ENCODE measurements around the gene CRTAC1. TPM values are rescaled to one million over a fixed set of nuclear protein-coding genes. Genes with fewer than 3 reads are reported as not detected.

Gene CRTAC1
- total RNA-seq, 2 donors from 2014 or later, result not detected

GRCh38 chr10:97838091-97838490 lies 192.3 kb downstream of the CRTAC1 start:
- no peak for ATAC-seq (replicated peaks in 1 of 2)
- Mint-ChIP-seq H3K9me3 (peaks cover 0 to 3% of the 10 kb centered on the region in 2 donors), H3K4me1 (ENCODE audit: low read depth) (peaks cover 21% of the 10 kb centered on the region), H3K36me3 (ENCODE audit: insufficient read depth in 2 of 2) (peaks cover 3 to 6% of the 10 kb centered on the region in 2 donors), H3K4me3 (no peak overlapping the region), H3K27me3 (ENCODE audit: low read depth) (no peaks in the 10 kb centered on the region), H3K27ac (no peak overlapping the region)
- no peak for DNase-seq

- DNase-seq, result no peak
- peaks cover 0 to 3% of the 10 kb centered on the region in 2 donors for H3K9me3 Mint-ChIP-seq
Observed at GRCh38 chr10:97836446-97836845, 194.0 kb downstream of the CRTAC1 start.

GRCh38 chr10:97831259-97831658 lies 199.2 kb downstream of the CRTAC1 start:
- Mint-ChIP-seq H3K36me3 (ENCODE audit: insufficient read depth in 2 of 2) (peaks cover 0 to 1% of the 10 kb centered on the region in 2 donors), H3K4me3 (no peak overlapping the region), H3K27me3 (ENCODE audit: low read depth) (no peaks in the 10 kb centered on the region), H3K27ac (no peak overlapping the region), H3K9me3 (peaks cover 0 to 3% of the 10 kb centered on the region in 2 donors), H3K4me1 (ENCODE audit: low read depth) (peaks cover 18% of the 10 kb centered on the region)
- ATAC-seq (replicated peaks in 1 of 2) (no peak), DNase-seq (no peak)

More at GRCh38 chr10:97836446-97836845, 194.0 kb downstream of the CRTAC1 start:
- Mint-ChIP-seq H3K4me3 (no peak overlapping the region), H3K27ac (no peak overlapping the region), H3K4me1 (ENCODE audit: low read depth) (peaks cover 16% of the 10 kb centered on the region), H3K27me3 (ENCODE audit: low read depth) (no peaks in the 10 kb centered on the region), H3K36me3 (ENCODE audit: insufficient read depth in 2 of 2) (peaks cover 3 to 6% of the 10 kb centered on the region in 2 donors)
- no peak for ATAC-seq (replicated peaks in 1 of 2)

GRCh38 chr10:97830064-97830463 lies 200.4 kb downstream of the CRTAC1 start:
- DNase-seq (no peak), ATAC-seq (replicated peaks in 1 of 2) (no peak)
- Mint-ChIP-seq H3K4me1 (ENCODE audit: low read depth) (peaks cover 18% of the 10 kb centered on the region), H3K9me3 (no peaks in the 10 kb centered on the region), H3K4me3 (no peak overlapping the region), H3K27me3 (ENCODE audit: low read depth) (no peaks in the 10 kb centered on the region), H3K36me3 (ENCODE audit: insufficient read depth in 2 of 2) (no peaks in the 10 kb centered on the region), H3K27ac (no peak overlapping the region)

GRCh38 chr10:97828721-97829120 lies 201.7 kb downstream of the CRTAC1 start:
- Mint-ChIP-seq H3K27me3 (ENCODE audit: low read depth) (no peaks in the 10 kb centered on the region), H3K36me3 (ENCODE audit: insufficient read depth in 2 of 2) (no peaks in the 10 kb centered on the region), H3K4me1 (ENCODE audit: low read depth) (peaks cover 18% of the 10 kb centered on the region), H3K4me3 (no peak overlapping the region), H3K9me3 (no peaks in the 10 kb centered on the region), H3K27ac (no peak overlapping the region)
- ATAC-seq (replicated peaks in 1 of 2) (peak in 1 of 2 donors; percentile 65), DNase-seq (no peak)

- H3K9me3 Mint-ChIP-seq, result no peaks in the 10 kb centered on the region
Observed at GRCh38 chr10:97827702-97828291, 202.6 kb downstream of the CRTAC1 start.

GRCh38 chr10:97826892-97827291 lies 203.5 kb downstream of the CRTAC1 start:
- Mint-ChIP-seq H3K4me1 (ENCODE audit: low read depth) (peaks cover 18% of the 10 kb centered on the region), H3K36me3 (ENCODE audit: insufficient read depth in 2 of 2) (no peaks in the 10 kb centered on the region), H3K4me3 (no peak overlapping the region), H3K9me3 (no peaks in the 10 kb centered on the region), H3K27me3 (ENCODE audit: low read depth) (no peaks in the 10 kb centered on the region), H3K27ac (no peak overlapping the region)
- DNase-seq, result no peak
- no peak for ATAC-seq (replicated peaks in 1 of 2)

More at GRCh38 chr10:97827702-97828291, 202.6 kb downstream of the CRTAC1 start:
- DNase-seq, result no peak
- H3K4me1 Mint-ChIP-seq (ENCODE audit: low read depth), result peaks cover 18% of the 10 kb centered on the region
- no peak overlapping the region for H3K27ac Mint-ChIP-seq
- H3K4me3 Mint-ChIP-seq, result no peak overlapping the region
- ATAC-seq (replicated peaks in 1 of 2), result no peak
- no peaks in the 10 kb centered on the region for H3K36me3 Mint-ChIP-seq (ENCODE audit: insufficient read depth in 2 of 2)
- H3K27me3 Mint-ChIP-seq (ENCODE audit: low read depth), result no peaks in the 10 kb centered on the region

GRCh38 chr10:97825020-97825760 lies 205.2 kb downstream of the CRTAC1 start:
- DNase-seq (no peak), ATAC-seq (replicated peaks in 1 of 2) (no peak)
- Mint-ChIP-seq H3K4me3 (no peak overlapping the region), H3K9me3 (no peaks in the 10 kb centered on the region), H3K4me1 (ENCODE audit: low read depth) (peaks cover 18% of the 10 kb centered on the region), H3K36me3 (ENCODE audit: insufficient read depth in 2 of 2) (no peaks in the 10 kb centered on the region), H3K27ac (no peak overlapping the region), H3K27me3 (ENCODE audit: low read depth) (no peaks in the 10 kb centered on the region)

GRCh38 chr10:97823734-97824133 lies 206.7 kb downstream of the CRTAC1 start:
- Mint-ChIP-seq H3K9me3 (no peaks in the 10 kb centered on the region), H3K4me1 (ENCODE audit: low read depth) (peaks cover 10% of the 10 kb centered on the region), H3K27ac (no peak overlapping the region), H3K27me3 (ENCODE audit: low read depth) (no peaks in the 10 kb centered on the region), H3K36me3 (ENCODE audit: insufficient read depth in 2 of 2) (no peaks in the 10 kb centered on the region), H3K4me3 (no peak overlapping the region)
- ATAC-seq (replicated peaks in 1 of 2), result no peak
- DNase-seq, result no peak

GRCh38 chr10:97822261-97822687 lies 208.1 kb downstream of the CRTAC1 start:
- H3K27ac Mint-ChIP-seq, result no peak overlapping the region
- ATAC-seq (replicated peaks in 1 of 2) (no peak), DNase-seq (no peak)
- H3K9me3 Mint-ChIP-seq, result no peaks in the 10 kb centered on the region
- no peak overlapping the region for H3K4me3 Mint-ChIP-seq
- no peaks in the 10 kb centered on the region for H3K27me3 Mint-ChIP-seq (ENCODE audit: low read depth)
- no peaks in the 10 kb centered on the region for H3K4me1 Mint-ChIP-seq (ENCODE audit: low read depth)
- H3K36me3 Mint-ChIP-seq (ENCODE audit: insufficient read depth in 2 of 2), result no peaks in the 10 kb centered on the region

- Mint-ChIP-seq H3K9me3 (no peaks in the 10 kb centered on the region), H3K4me3 (no peak overlapping the region), H3K36me3 (ENCODE audit: insufficient read depth in 2 of 2) (no peaks in the 10 kb centered on the region), H3K27ac (no peak overlapping the region), H3K27me3 (ENCODE audit: low read depth) (no peaks in the 10 kb centered on the region), H3K4me1 (ENCODE audit: low read depth) (no peaks in the 10 kb centered on the region)
- DNase-seq (no peak), ATAC-seq (replicated peaks in 1 of 2) (no peak)
Observed at GRCh38 chr10:97821308-97822038, 208.9 kb downstream of the CRTAC1 start.

- no peak for DNase-seq
- Mint-ChIP-seq H3K4me3 (no peak overlapping the region), H3K9me3 (no peaks in the 10 kb centered on the region), H3K27ac (no peak overlapping the region), H3K27me3 (ENCODE audit: low read depth) (no peaks in the 10 kb centered on the region), H3K36me3 (ENCODE audit: insufficient read depth in 2 of 2) (no peaks in the 10 kb centered on the region), H3K4me1 (ENCODE audit: low read depth) (no peaks in the 10 kb centered on the region)
- no peak for ATAC-seq (replicated peaks in 1 of 2)
Observed at GRCh38 chr10:97820096-97820704, 210.2 kb downstream of the CRTAC1 start.

- Mint-ChIP-seq H3K4me3 (no peak overlapping the region), H3K27ac (no peak overlapping the region), H3K4me1 (ENCODE audit: low read depth) (no peaks in the 10 kb centered on the region), H3K27me3 (ENCODE audit: low read depth) (no peaks in the 10 kb centered on the region), H3K9me3 (no peaks in the 10 kb centered on the region), H3K36me3 (ENCODE audit: insufficient read depth in 2 of 2) (no peaks in the 10 kb centered on the region)
- no peak for DNase-seq
- no peak for ATAC-seq (replicated peaks in 1 of 2)
Observed at GRCh38 chr10:97818572-97818971, 211.8 kb downstream of the CRTAC1 start.

All from activated T-cell treated with anti-CD3 and anti-CD28 coated beads, Interleukin-2, amount 50 U/mL, for 72 hours (primary cell).